Measurements from ENCODE around the gene RADX. TPM values are rescaled to one million over a fixed set of nuclear protein-coding genes. Genes with fewer than 3 reads are reported as not detected.
"Not testable (repeated sequence)": the region's sequence is repeated elsewhere in the genome, so short reads cannot be mapped to it uniquely, and the experiment has no call there.

Gene RADX
- total RNA-seq, 1 experiment from 2014 or later = 0.18 TPM

DNA sequence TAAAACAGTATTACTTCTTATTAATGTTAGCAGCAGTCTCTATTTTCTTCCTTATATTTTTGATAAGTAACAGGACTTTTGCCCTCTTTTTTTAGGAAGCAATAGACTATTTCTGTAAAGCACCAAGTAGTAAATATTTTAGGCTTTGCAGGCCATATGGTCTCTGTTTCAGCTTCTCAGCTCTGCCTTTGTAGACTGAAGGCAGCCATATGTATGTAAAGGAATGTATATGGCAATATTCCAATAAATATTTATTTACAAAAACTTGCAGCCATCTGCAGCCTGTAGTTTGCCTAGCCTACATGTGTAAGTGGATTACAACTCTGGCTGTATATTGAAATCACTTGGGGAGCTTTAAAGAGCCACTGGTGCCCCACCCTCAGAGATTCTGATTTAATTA is 15.0 kb downstream of the RADX start:
- no peaks in the 10 kb centered on the region for H3F3A ChIP-seq (ENCODE audit: low read length, unreplicated experiment)
- no peak overlapping the region for H3K4me2 ChIP-seq (ENCODE audit: low read length)
- no peaks in the 10 kb centered on the region for H3K9me2 ChIP-seq (replicated peaks; ENCODE audit: low read length)
- H4K20me1 ChIP-seq (ENCODE audit: low read length) = no peaks in the 10 kb centered on the region
- no peaks in the 10 kb centered on the region for H3K36me3 ChIP-seq (ENCODE audit: low read depth, low read length)
- no peaks in the 10 kb centered on the region for H3K9me3 ChIP-seq (ENCODE audit: low read length)
- TF ChIP-seq EZH2phosphoT487 (IDR thresholded peaks at IDR 0.05; ENCODE audit: borderline replicate concordance, low read length) (no peak), EZH2 (IDR thresholded peaks at IDR 0.05; ENCODE audit: low read length, unreplicated experiment) (no peak)
- TF ChIP-seq, protein P1, sequence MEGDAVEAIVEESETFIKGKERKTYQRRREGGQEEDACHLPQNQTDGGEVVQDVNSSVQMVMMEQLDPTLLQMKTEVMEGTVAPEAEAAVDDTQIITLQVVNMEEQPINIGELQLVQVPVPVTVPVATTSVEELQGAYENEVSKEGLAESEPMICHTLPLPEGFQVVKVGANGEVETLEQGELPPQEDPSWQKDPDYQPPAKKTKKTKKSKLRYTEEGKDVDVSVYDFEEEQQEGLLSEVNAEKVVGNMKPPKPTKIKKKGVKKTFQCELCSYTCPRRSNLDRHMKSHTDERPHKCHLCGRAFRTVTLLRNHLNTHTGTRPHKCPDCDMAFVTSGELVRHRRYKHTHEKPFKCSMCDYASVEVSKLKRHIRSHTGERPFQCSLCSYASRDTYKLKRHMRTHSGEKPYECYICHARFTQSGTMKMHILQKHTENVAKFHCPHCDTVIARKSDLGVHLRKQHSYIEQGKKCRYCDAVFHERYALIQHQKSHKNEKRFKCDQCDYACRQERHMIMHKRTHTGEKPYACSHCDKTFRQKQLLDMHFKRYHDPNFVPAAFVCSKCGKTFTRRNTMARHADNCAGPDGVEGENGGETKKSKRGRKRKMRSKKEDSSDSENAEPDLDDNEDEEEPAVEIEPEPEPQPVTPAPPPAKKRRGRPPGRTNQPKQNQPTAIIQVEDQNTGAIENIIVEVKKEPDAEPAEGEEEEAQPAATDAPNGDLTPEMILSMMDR (conservative IDR thresholded peaks at IDR 0.05; ENCODE audit: low read depth, low read length) = no peak
- BruUV-seq (replicated peaks) = no TSS peak
- no peak overlapping the region for H3K4me3 ChIP-seq (ENCODE audit: low read length)
- CTCF ChIA-PET = no interaction called here
- H3K4me1 ChIP-seq (ENCODE audit: insufficient read depth, low read length) = no peaks in the 10 kb centered on the region
- POLR2A ChIA-PET (ENCODE audit: unreplicated experiment) = no interaction called here
- ATAC-seq (no peak), DNase-seq (no peak)
- H3K79me2 ChIP-seq (ENCODE audit: low read length) = no peaks in the 10 kb centered on the region
- no peak overlapping the region for H3K9ac ChIP-seq (ENCODE audit: low read length)
- no peak overlapping the region for H2AFZ ChIP-seq (ENCODE audit: low read length)
- no peak overlapping the region for H3K27ac ChIP-seq (ENCODE audit: low read length)
- H3K27me3 ChIP-seq (ENCODE audit: low read length) = no peaks in the 10 kb centered on the region
- intact Hi-C loops (cut with micrococcal nuclease) = no loop called here

DNA sequence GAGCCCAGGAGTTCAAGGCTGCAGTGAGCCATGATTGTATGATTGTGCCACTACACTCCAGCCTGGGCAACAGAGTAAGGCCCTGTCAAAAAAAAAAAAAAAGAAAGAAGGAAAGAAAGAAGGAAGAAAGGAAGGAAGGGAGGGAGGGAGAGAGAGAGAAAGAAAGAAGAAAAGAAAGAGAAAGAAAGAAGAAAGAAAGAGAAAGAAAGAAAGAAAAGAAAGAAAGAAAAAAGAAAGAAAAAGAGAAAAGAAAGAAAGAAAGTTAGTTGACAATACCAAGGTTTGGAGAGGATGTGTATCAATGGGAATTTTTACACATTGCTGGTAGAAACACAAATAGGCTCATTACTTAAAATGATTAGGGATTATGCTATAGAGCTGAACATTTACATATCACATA is 19.8 kb downstream of the RADX start:
- H3K36me3 ChIP-seq (ENCODE audit: low read depth, low read length) = no peaks in the 10 kb centered on the region
- TF ChIP-seq, protein P1 (conservative IDR thresholded peaks at IDR 0.05; ENCODE audit: low read depth, low read length) = no peak
- TF ChIP-seq EZH2phosphoT487 (IDR thresholded peaks at IDR 0.05; ENCODE audit: borderline replicate concordance, low read length) (no peak), EZH2 (IDR thresholded peaks at IDR 0.05; ENCODE audit: low read length, unreplicated experiment) (no peak)
- no peak overlapping the region for H3K9ac ChIP-seq (ENCODE audit: low read length)
- no peaks in the 10 kb centered on the region for H4K20me1 ChIP-seq (ENCODE audit: low read length)
- H3K4me3 ChIP-seq (ENCODE audit: low read length) = no peak overlapping the region
- ChIA-PET CTCF (no interaction called here), POLR2A (ENCODE audit: unreplicated experiment) (no interaction called here)
- H2AFZ ChIP-seq (ENCODE audit: low read length) = no peak overlapping the region
- no TSS peak for BruUV-seq (replicated peaks)
- H3F3A ChIP-seq (ENCODE audit: low read length, unreplicated experiment) = no peaks in the 10 kb centered on the region
- no peaks in the 10 kb centered on the region for H3K4me1 ChIP-seq (ENCODE audit: insufficient read depth, low read length)
- no peaks in the 10 kb centered on the region for H3K27me3 ChIP-seq (ENCODE audit: low read length)
- H3K79me2 ChIP-seq (ENCODE audit: low read length) = no peaks in the 10 kb centered on the region
- H3K9me2 ChIP-seq (replicated peaks; ENCODE audit: low read length) = no peaks in the 10 kb centered on the region
- no peak overlapping the region for H3K4me2 ChIP-seq (ENCODE audit: low read length)
- H3K9me3 ChIP-seq (ENCODE audit: low read length) = no peaks in the 10 kb centered on the region
- intact Hi-C loops (cut with micrococcal nuclease) = no loop called here
- H3K27ac ChIP-seq (ENCODE audit: low read length) = no peak overlapping the region
- DNase-seq = no peak
- ATAC-seq = no peak

DNA sequence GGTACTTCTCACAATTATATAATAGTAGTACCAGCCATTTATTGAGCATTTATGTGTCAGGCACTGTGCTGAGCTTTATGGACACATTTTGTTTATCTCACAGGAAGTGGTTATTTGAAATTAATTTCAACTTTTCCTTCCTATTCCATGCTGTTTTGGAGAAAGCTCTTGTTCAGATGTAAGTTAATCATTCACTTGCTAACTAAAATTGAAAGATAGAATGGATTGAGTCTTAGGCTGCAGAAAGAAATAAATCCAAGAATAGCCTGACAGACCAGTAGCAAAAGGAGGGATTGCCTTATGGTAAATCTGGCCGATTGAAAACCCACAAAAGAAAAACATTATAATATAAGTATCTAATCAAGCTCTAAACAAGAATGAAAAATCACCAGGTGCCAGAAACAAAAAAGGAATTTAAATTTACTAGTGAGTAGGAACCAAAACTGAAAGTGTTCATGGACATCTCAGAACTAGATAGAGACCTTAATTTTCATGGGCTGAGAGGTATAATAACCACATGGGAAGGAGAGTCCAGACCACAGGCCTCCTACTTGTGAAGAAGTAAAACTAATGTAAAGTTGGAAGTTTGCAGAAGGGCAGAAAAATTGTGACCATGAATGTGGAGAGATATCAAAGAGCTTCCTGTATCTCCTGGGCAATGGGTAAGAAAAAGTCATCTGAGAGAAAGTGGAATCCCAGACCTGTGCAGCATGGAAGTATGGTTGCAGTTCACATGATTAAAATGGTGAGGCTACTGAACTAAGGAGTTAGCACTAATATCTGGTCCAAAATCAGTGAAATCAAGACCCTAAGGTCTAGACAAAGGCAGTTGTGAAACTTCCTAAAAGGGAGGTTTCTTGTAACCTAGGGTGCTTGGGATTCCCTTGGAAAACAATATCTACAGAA is 38.0 kb downstream of the RADX start:
- H2AFZ ChIP-seq (ENCODE audit: low read length) = no peak overlapping the region
- no peaks in the 10 kb centered on the region for H3F3A ChIP-seq (ENCODE audit: low read length, unreplicated experiment)
- POLR2A ChIA-PET (ENCODE audit: unreplicated experiment) = no interaction called here
- no peak overlapping the region for H3K4me2 ChIP-seq (ENCODE audit: low read length)
- ATAC-seq = no peak
- no peak overlapping the region for H3K27ac ChIP-seq (ENCODE audit: low read length)
- no peaks in the 10 kb centered on the region for H3K79me2 ChIP-seq (ENCODE audit: low read length)
- CTCF ChIA-PET = no interaction called here
- H3K36me3 ChIP-seq (ENCODE audit: low read depth, low read length) = no peaks in the 10 kb centered on the region
- no peaks in the 10 kb centered on the region for H3K27me3 ChIP-seq (ENCODE audit: low read length)
- TF ChIP-seq, protein P1 (conservative IDR thresholded peaks at IDR 0.05; ENCODE audit: low read depth, low read length) = no peak
- no peak for TF ChIP-seq EZH2phosphoT487 (IDR thresholded peaks at IDR 0.05; ENCODE audit: borderline replicate concordance, low read length)
- no peak overlapping the region for H3K4me3 ChIP-seq (ENCODE audit: low read length)
- no peak for DNase-seq
- H3K4me1 ChIP-seq (ENCODE audit: insufficient read depth, low read length) = no peaks in the 10 kb centered on the region
- BruUV-seq (replicated peaks) = no TSS peak
- H3K9ac ChIP-seq (ENCODE audit: low read length) = no peak overlapping the region
- no peaks in the 10 kb centered on the region for H4K20me1 ChIP-seq (ENCODE audit: low read length)
- no peaks in the 10 kb centered on the region for H3K9me3 ChIP-seq (ENCODE audit: low read length)
- intact Hi-C loops (cut with micrococcal nuclease) = no loop called here
- H3K9me2 ChIP-seq (replicated peaks; ENCODE audit: low read length) = no peaks in the 10 kb centered on the region

DNA sequence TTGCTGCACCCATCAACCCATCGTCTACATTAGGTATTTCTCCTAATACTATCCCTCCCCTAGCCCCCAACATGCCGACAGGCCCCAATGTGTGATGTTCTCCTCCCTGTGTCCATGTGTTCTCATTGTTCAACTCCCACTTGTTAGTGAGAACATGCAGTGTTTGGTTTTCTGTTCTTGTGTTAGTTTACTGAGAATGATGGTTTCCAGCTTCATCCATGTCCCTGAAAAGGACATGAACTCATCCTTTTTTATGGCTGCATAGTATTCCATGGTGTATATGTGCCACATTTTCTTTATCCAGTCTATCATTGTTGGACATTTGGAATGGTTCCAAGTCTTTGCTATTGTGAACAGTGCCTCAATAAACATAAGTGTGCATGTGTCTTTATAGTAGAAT is 41.8 kb downstream of the RADX start:
- POLR2A ChIA-PET (ENCODE audit: unreplicated experiment) = not testable (repeated sequence)

More for the DNA sequence above, 41.8 kb downstream of the RADX start:
- H3K4me1 ChIP-seq (ENCODE audit: insufficient read depth, low read length); H3K79me2 ChIP-seq (ENCODE audit: low read length); intact Hi-C loops (cut with micrococcal nuclease); H3K36me3 ChIP-seq (ENCODE audit: low read depth, low read length); H3K4me3 ChIP-seq (ENCODE audit: low read length); DNase-seq; H3K9ac ChIP-seq (ENCODE audit: low read length); H3K9me3 ChIP-seq (ENCODE audit: low read length); H3K27me3 ChIP-seq (ENCODE audit: low read length); H3K27ac ChIP-seq (ENCODE audit: low read length); H3K4me2 ChIP-seq (ENCODE audit: low read length); H2AFZ ChIP-seq (ENCODE audit: low read length); ATAC-seq; H4K20me1 ChIP-seq (ENCODE audit: low read length); BruUV-seq (replicated peaks); CTCF ChIA-PET; H3K9me2 ChIP-seq (replicated peaks; ENCODE audit: low read length); H3F3A ChIP-seq (ENCODE audit: low read length, unreplicated experiment): not testable (repeated sequence)
